Ovary (tissue), 3 donors: ENCODE measurements around the gene MMP24.
"Not testable (repeated sequence)": the region's sequence is repeated elsewhere in the genome, so short reads cannot be mapped to it uniquely, and the experiment has no call there.

Source experiments
- CTCF ChIP-seq, 3 donors: fragments of 450-650 bp in 2 of 3; fragments of 200-600 bp in 1 of 3; IDR thresholded peaks; one replicate each; pipeline versions ENCODE4 v1.5.1 to v1.8.0; 2016 to 2022; ENCODE audit warnings: antibody characterized with exemption in 3 of 3, mild to moderate bottlenecking in 1 of 3
- POLR2A ChIP-seq: fragments of 450-650 bp; IDR thresholded peaks from one replicate; pipeline ENCODE4 v1.6.1; 2017; ENCODE audit warnings: antibody characterized with exemption, mild to moderate bottlenecking, moderate library complexity
- donor health status: DM: no; HTN: no; CAD: no.

- TF ChIP-seq CTCF (IDR thresholded peaks at IDR 0.05); POLR2A: not testable (repeated sequence)
Observed at GRCh38 chr20:35262321-35262720, 35.8 kb downstream of the MMP24 start.
